Activated CD8-positive, alpha-beta T cell treated with anti-CD3 and anti-CD28 coated beads for 36 hours (primary cell): ENCODE data around the gene CAVIN1. TPM values are rescaled to one million over a fixed set of nuclear protein-coding genes. Genes with fewer than 3 reads are reported as not detected.

Experiments
- ATAC-seq: fragments of 200-7000 bp; cut with Tn5 transposase; one replicate; pipeline ENCODE4 v1.10.0; 2021; ENCODE audit warnings: mild to moderate bottlenecking, moderate library complexity
- CTCF ChIA-PET: fragments of 350-600 bp; sonication (Branson Sonifier 250); formaldehyde crosslinking; loops from one replicate; lab custom pipeline; 2021; ENCODE audit warnings: antibody characterized with exemption; lab: Charles Lee
- POLR2A ChIA-PET: fragments of 350-600 bp; sonication (Branson Sonifier 250); formaldehyde crosslinking; loops from one replicate; lab custom pipeline; 2021; ENCODE audit warnings: antibody characterized with exemption; lab: Charles Lee
- DNase-seq: peaks from one replicate; pipeline ENCODE4 v3.0.0-alpha.2; 2020
- H3K27ac Mint-ChIP-seq: one replicate; pipeline ENCODE4 v1.8.0; 2021; ENCODE audit warnings: mild to moderate bottlenecking, mixed read lengths
- H3K27me3 Mint-ChIP-seq: one replicate; pipeline ENCODE4 v1.8.0; 2021; ENCODE audit warnings: mixed read lengths
- H3K36me3 Mint-ChIP-seq: one replicate; pipeline ENCODE4 v1.8.0; 2021; ENCODE audit warnings: low read depth, mixed read lengths
- H3K4me1 Mint-ChIP-seq: one replicate; pipeline ENCODE4 v1.8.0; 2021; ENCODE audit warnings: low read depth, mixed read lengths
- H3K4me3 Mint-ChIP-seq: one replicate; pipeline ENCODE4 v1.8.0; 2021; ENCODE audit warnings: mild to moderate bottlenecking, moderate library complexity, mixed read lengths
- H3K9me3 Mint-ChIP-seq: one replicate; pipeline ENCODE4 v1.8.0; 2021; ENCODE audit warnings: mixed read lengths
- CTCF ChIP-seq: fragments of 200-600 bp; IDR thresholded peaks from one replicate; pipeline ENCODE4 v1.8.0; 2022; ENCODE audit warnings: antibody characterized with exemption, mild to moderate bottlenecking
- intact Hi-C: fragments of 100-400 bp; cut with micrococcal nuclease; formaldehyde crosslinking; loops from one replicate; pipeline ENCODE4 v1.10.0; 2022
- total RNA-seq, 2 experiments: library from RNA; stranded (reverse); gene quantifications; one replicate each; pipeline ENCODE4 v1.2.3, GENCODE V29; 2021

CAVIN1 gene
- total RNA-seq, 2 experiments from 2014 or later = 1.8 to 2.0 TPM

DNA sequence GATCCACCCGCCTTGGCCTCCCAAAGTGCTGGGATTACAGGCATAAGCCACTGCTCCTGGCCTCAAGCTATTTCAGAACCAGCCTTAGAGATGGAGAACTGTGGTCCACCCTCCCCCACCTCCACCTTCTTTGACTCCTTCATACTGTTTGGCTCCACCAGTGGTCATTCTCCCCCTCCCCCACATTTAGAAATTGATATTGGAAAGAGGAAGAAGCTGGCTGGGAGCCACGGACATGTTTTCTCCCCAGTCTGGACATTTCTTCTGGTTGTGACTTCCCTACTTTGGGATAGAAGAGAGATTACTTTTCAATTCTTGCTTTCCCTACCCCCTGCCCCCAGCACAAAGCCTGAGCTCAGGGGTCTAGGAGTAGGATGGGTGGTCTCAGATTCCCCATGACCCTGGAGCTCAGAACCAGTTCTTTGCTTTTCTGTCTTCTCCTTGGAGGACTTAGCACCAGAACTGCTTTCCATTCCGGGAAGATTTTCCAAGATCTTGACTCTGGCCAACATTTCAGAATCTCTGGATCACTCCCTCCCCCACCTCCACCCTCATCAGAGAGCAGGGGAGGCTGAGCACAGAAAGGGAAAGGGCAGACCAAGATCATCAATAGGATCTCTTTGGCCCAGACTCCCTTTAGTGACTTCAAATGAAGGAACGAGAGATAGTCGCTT lies 16.3 kb downstream of the CAVIN1 start:
- Mint-ChIP-seq H3K27me3 (no peaks in the 10 kb centered on the region), H3K9me3 (no peaks in the 10 kb centered on the region), H3K4me3 (no peak overlapping the region), H3K4me1 (peaks cover 22% of the 10 kb centered on the region), H3K36me3 (no peaks in the 10 kb centered on the region), H3K27ac (no peak overlapping the region)
- no peak for ATAC-seq
- no peak for TF ChIP-seq CTCF
- DNase-seq = no peak
- intact Hi-C loops = loop anchor here (2.0 kb wide), 1 partner anchor 84 kb away; no protein-coding TSS in a partner anchor
- ChIA-PET POLR2A (interaction anchor here (0.9 to 5.6 kb wide), 7 partner anchors 45 to 118 kb away, joined by 3 to 39 read pairs (median 4); no protein-coding TSS in a partner anchor), CTCF (interaction anchor here (0.6 to 32.2 kb wide), 37 partner anchors 7 to 389 kb away, joined by 3 to 968 read pairs (median 5); partner anchors contain the start of genes CAVIN1, DNAJC7, GHDC and STAT3)

DNA sequence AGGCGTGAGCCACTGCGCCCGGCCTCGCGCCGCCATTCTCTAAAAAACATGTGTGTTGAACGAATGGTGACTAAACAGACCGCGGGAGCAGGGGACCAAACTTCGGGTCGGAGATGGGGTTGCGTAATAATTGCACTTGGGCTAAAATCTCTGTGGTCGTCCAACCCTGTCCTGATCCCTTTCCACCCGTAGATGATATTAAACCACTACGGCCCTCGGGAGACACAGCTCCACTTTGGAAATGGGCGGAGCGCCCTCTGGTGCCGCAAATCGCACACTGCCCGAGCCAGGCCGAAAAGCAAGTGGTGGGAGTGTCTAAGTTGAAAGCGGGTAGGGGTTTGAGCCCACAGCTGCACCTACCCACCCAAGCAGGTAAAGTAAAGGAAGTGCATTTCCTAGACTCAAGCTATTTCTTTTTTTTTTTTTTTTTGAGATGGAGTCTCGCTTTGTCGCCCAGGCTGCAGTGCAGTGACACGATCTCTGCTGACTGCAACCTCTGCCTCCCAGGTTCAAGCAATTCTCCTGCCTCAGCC lies 17.0 kb downstream of the CAVIN1 start:
- ATAC-seq (peak; percentile 77), DNase-seq (peak; percentile 89)
- no peak overlapping the region for H3K27ac Mint-ChIP-seq
- H3K4me1 Mint-ChIP-seq = peaks cover 24% of the 10 kb centered on the region
- TF ChIP-seq CTCF = peak; percentile 94
- H3K4me3 Mint-ChIP-seq = no peak overlapping the region
- H3K27me3 Mint-ChIP-seq = no peaks in the 10 kb centered on the region
- ChIA-PET CTCF (interaction anchor here (0.6 to 32.2 kb wide), 40 partner anchors 9 to 388 kb away, joined by 3 to 968 read pairs (median 4); partner anchors contain the start of genes CAVIN1, DNAJC7, GHDC and STAT3), POLR2A (interaction anchor here (0.5 to 5.6 kb wide), 10 partner anchors 21 to 393 kb away, joined by 3 to 39 read pairs (median 4); partner anchors contain the start of gene CNTD1)
- intact Hi-C loops = loop anchor here (2.0 kb wide), 1 partner anchor 83 kb away; no protein-coding TSS in a partner anchor
- no peaks in the 10 kb centered on the region for H3K36me3 Mint-ChIP-seq
- H3K9me3 Mint-ChIP-seq = no peaks in the 10 kb centered on the region

DNA sequence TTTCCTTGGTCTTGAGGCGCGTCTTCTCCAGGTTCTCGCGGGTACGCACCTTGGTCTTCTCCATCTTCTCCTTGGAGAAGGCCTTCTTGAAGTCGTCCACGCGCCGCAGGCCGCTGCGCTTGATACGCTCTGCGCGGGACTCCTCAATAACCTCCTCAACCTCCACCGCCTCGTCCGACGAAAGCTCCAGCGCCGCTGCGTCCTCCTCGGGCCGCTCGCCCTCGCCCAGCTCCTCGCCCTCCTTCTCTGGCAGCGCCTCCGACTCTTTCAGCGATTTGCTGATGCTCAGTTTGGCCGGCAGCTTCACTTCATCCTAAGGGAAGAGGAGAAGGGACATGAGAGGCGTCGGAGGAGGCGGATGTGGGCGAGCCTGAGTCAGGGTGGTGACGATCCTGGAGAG lies 18.0 kb downstream of the CAVIN1 start:
- Mint-ChIP-seq H3K27ac (no peak overlapping the region), H3K36me3 (no peaks in the 10 kb centered on the region), H3K4me1 (peaks cover 30% of the 10 kb centered on the region), H3K9me3 (no peaks in the 10 kb centered on the region), H3K4me3 (no peak overlapping the region), H3K27me3 (no peaks in the 10 kb centered on the region)
- TF ChIP-seq CTCF = no peak
- ATAC-seq (no peak), DNase-seq (no peak)
- ChIA-PET POLR2A (interaction anchor here (0.6 to 5.6 kb wide), 5 partner anchors 20 to 94 kb away, joined by 3 to 39 read pairs (median 3); no protein-coding TSS in a partner anchor), CTCF (interaction anchor here (0.6 to 32.2 kb wide), 17 partner anchors 10 to 269 kb away, joined by 3 to 968 read pairs (median 7); partner anchors contain the start of genes CAVIN1 and STAT3)
- intact Hi-C loops = no loop called here

- intact Hi-C loops = no loop called here
- no peaks in the 10 kb centered on the region for H3K36me3 Mint-ChIP-seq
- POLR2A ChIA-PET = interaction anchor here (0.6 to 5.6 kb wide), 4 partner anchors 76 to 129 kb away, joined by 3 to 39 read pairs (median 4); no protein-coding TSS in a partner anchor
- H3K4me3 Mint-ChIP-seq = no peak overlapping the region
- ATAC-seq (no peak), DNase-seq (no peak)
- H3K9me3 Mint-ChIP-seq = no peaks in the 10 kb centered on the region
- H3K27ac Mint-ChIP-seq = no peak overlapping the region
- no peaks in the 10 kb centered on the region for H3K27me3 Mint-ChIP-seq
- TF ChIP-seq CTCF = no peak
- H3K4me1 Mint-ChIP-seq = peaks cover 35% of the 10 kb centered on the region
- CTCF ChIA-PET = interaction anchor here (1.4 to 32.2 kb wide), 10 partner anchors 12 to 268 kb away, joined by 3 to 968 read pairs (median 9); partner anchors contain the start of gene STAT3
These were observed 18.6 kb downstream of the CAVIN1 start for GRCh38 chr17:42404326-42405055.
